Measurements from ENCODE around the gene KMO.

KMO gene

DNA sequence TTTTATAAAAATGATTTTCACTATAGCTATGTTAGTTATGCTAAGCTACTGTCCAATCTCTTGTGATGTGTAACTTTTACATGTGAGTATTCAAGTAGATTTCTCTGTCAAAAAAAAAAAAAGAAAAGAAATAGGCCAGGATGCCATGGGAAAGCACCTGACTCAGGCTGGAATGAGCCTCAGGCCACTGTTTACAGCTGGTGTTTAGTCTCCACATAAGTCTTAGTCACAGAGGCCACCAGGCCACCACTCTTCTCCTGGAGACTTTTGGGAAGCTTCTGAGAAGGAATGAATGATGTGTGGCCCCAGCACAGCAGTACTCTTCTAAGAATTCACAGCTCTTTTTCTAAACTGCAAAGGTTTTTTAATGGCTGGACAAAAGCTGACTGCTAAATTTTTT, 59.1 kb downstream of the KMO start:
- no peak overlapping the region for H3K4me3 ChIP-seq (ENCODE audit: low read length)
- peaks cover 4% of the 10 kb centered on the region for H3K4me1 ChIP-seq (ENCODE audit: insufficient read depth, low read length)
- H3K27me3 ChIP-seq (ENCODE audit: insufficient read depth, low read length) = no peaks in the 10 kb centered on the region
- H2AFZ ChIP-seq (ENCODE audit: low read depth, low read length) = no peak overlapping the region
- peaks cover 3% of the 10 kb centered on the region for H3K36me3 ChIP-seq (ENCODE audit: insufficient read depth, low read length)
- H3K9me3 ChIP-seq (ENCODE audit: low read length) = no peaks in the 10 kb centered on the region

DNA sequence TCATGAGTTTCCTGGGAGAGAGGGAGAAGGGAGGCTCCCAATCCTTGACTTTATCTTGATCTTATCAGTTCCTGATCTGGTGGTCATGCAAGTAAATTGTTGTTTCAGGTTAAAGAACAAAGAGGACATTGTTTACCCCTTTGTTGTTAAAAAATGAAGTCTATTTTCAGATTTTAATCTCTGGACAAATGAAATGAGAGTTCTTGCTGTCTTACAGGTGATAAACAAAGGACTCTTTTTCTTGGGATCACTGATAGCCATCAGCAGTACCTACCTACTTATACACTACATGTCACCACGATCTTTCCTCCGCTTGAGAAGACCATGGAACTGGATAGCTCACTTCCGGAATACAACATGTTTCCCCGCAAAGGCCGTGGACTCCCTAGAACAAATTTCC, 59.6 kb downstream of the KMO start:
- Histone ChIP-seq H3K9me3 (ENCODE audit: low read length) (no peaks in the 10 kb centered on the region), H3K27me3 (ENCODE audit: insufficient read depth, low read length) (no peaks in the 10 kb centered on the region), H3K4me3 (ENCODE audit: low read length) (no peak overlapping the region), H3K36me3 (ENCODE audit: insufficient read depth, low read length) (peaks cover 3% of the 10 kb centered on the region), H2AFZ (ENCODE audit: low read depth, low read length) (no peak overlapping the region), H3K4me1 (ENCODE audit: insufficient read depth, low read length) (peaks cover 4% of the 10 kb centered on the region)

DNA sequence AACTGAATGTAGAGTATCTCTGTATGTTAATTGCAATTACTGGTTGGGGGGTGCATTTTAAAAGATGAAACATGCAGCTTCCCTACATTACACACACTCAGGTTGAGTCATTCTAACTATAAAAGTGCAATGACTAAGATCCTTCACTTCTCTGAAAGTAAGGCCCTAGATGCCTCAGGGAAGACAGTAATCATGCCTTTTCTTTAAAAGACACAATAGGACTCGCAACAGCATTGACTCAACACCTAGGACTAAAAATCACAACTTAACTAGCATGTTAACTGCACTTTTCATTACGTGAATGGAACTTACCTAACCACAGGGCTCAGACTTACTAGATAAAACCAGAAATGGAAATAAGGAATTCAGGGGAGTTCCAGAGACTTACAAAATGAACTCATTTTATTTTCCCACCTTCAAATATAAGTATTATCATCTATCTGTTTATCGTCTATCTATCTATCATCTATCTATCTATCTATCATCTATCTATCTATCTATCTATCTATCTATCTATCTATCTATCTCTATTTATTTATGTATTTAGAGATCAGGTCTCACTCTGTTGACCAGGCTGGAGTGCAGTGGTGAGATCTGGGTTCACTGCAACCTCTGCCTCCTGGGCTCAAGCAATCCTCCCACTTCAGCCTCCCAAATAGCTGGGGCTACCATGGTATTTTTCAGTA, 60.2 kb downstream of the KMO start:
- Histone ChIP-seq H3K4me1 (ENCODE audit: insufficient read depth, low read length) (peaks cover 4% of the 10 kb centered on the region), H3K4me3 (ENCODE audit: low read length) (no peak overlapping the region), H3K36me3 (ENCODE audit: insufficient read depth, low read length) (peaks cover 3% of the 10 kb centered on the region), H3K27me3 (ENCODE audit: insufficient read depth, low read length) (no peaks in the 10 kb centered on the region), H2AFZ (ENCODE audit: low read depth, low read length) (no peak overlapping the region), H3K9me3 (ENCODE audit: low read length) (no peaks in the 10 kb centered on the region)

DNA sequence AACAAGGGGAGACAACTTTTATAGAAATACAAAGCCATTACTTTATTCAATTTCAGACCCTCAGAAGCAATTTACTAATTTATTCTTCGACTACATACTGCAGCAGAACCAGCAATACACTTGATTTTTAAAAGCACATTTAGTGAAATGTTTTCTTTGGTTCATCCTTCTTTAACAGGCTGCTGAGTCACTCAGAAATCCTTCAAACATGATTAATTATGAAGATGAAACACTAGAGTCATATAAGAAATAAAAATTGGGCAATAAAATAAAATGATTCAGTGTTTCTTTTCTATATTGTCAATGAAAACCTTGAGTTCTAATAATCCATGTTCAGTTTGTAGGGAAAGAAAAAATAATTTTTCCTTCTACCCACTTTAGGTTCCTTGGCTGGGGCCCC, 61.0 kb downstream of the KMO start:
- peaks cover 4% of the 10 kb centered on the region for H3K4me1 ChIP-seq (ENCODE audit: insufficient read depth, low read length)
- no peak overlapping the region for H3K4me3 ChIP-seq (ENCODE audit: low read length)
- no peak overlapping the region for H2AFZ ChIP-seq (ENCODE audit: low read depth, low read length)
- H3K36me3 ChIP-seq (ENCODE audit: insufficient read depth, low read length) = peaks cover 3% of the 10 kb centered on the region
- no peaks in the 10 kb centered on the region for H3K9me3 ChIP-seq (ENCODE audit: low read length)
- H3K27me3 ChIP-seq (ENCODE audit: insufficient read depth, low read length) = no peaks in the 10 kb centered on the region

DNA sequence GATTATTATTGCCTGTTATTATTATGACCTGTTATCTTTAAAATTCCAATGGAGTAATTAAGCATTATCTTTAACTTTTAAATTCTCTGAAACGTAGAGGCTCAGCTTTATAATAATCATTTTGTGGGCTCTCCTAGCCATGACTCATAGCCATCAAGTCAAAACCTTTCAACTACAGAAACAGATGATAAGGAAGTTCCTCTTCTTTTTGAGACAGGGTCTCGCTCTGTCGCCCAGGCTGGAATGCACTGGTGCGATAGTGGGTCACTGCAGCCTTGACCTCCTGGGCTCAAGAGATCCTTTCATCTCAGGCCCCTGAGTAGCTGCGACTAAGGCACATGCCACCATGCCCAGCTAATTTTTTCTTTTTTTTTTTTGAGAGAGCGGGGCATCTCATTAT, 64.5 kb downstream of the KMO start:
- Histone ChIP-seq H3K4me3 (ENCODE audit: low read length) (no peak overlapping the region), H3K4me1 (ENCODE audit: insufficient read depth, low read length) (no peaks in the 10 kb centered on the region), H2AFZ (ENCODE audit: low read depth, low read length) (no peak overlapping the region), H3K9me3 (ENCODE audit: low read length) (no peaks in the 10 kb centered on the region), H3K36me3 (ENCODE audit: insufficient read depth, low read length) (peaks cover 3% of the 10 kb centered on the region), H3K27me3 (ENCODE audit: insufficient read depth, low read length) (no peaks in the 10 kb centered on the region)

DNA sequence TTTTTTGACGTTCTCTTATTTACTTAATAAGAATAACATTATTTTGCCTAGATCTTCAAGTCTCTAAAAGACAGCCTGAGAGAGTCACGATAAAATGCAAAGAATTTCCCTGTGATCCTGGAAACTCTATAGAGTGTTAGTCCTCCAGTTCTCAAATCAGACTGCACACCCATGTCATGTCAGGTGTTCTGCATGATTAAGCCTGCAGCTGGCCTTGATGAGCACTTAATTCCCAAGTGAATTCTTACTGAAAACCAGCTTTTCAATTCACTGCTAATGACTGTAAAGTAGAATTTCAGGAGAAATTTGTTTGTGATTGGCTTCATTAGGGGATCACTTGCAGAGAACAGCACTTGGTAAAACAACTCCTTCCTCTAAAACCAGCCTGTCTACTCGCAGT, 66.1 kb downstream of the KMO start:
- H3K4me1 ChIP-seq (ENCODE audit: insufficient read depth, low read length) = no peaks in the 10 kb centered on the region

DNA sequence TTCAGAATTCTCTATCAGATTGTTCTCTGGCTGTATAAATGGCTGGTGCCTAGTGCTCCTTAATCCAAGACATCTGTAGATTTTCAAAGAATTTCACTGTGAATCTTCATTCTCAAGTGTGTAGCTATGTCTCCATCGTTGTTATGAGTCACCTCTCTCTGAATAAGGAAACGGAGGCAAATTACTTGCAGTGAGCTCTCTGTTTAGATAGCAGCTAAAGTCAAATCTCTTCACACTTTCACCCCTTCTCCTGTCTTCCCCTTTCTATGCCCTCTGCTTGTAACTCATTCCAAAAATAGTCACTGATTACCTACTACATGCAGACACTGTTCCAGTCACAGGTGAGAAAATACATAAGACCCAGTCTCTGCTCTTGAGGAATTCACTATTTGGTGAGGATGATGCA, 68.3 kb downstream of the KMO start:
- no peaks in the 10 kb centered on the region for H3K27me3 ChIP-seq (ENCODE audit: insufficient read depth, low read length)
- H3K9me3 ChIP-seq (ENCODE audit: low read length) = no peaks in the 10 kb centered on the region
- H3K4me1 ChIP-seq (ENCODE audit: insufficient read depth, low read length) = no peaks in the 10 kb centered on the region
- no peaks in the 10 kb centered on the region for H3K36me3 ChIP-seq (ENCODE audit: insufficient read depth, low read length)
- H3K4me3 ChIP-seq (ENCODE audit: low read length) = no peak overlapping the region
- no peak overlapping the region for H2AFZ ChIP-seq (ENCODE audit: low read depth, low read length)

More for the DNA sequence above, 66.1 kb downstream of the KMO start:
- Histone ChIP-seq H2AFZ (ENCODE audit: low read depth, low read length) (no peak overlapping the region), H3K4me3 (ENCODE audit: low read length) (no peak overlapping the region), H3K27me3 (ENCODE audit: insufficient read depth, low read length) (no peaks in the 10 kb centered on the region), H3K9me3 (ENCODE audit: low read length) (no peaks in the 10 kb centered on the region), H3K36me3 (ENCODE audit: insufficient read depth, low read length) (peaks cover 3% of the 10 kb centered on the region)

DNA sequence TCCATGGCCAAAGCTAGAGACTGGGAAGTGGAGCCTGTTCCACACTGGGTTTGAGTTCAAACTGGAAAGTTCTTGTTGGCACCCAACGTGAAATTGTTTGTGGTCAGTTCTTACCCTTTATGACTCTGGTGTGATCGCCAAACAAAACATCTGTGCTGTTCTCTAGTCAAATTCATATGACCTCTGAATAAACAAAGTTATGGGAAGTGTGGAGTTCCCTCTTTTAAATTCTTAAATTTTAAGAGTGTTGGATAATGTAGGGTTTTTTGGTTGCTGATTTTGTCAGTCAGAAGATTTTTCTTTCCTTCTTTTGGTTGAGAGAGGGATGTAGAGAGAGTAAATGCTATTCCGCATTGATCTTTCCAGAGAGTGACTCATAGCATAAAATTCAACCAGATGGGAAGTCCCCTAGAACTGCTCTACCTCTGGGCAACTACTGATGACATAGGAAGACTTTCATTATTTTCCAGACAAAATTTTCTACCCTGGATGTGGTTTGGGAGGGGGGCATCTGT, 71.6 kb downstream of the KMO start:
- no peak overlapping the region for H2AFZ ChIP-seq (ENCODE audit: low read depth, low read length)
- no peaks in the 10 kb centered on the region for H3K27me3 ChIP-seq (ENCODE audit: insufficient read depth, low read length)
- no peaks in the 10 kb centered on the region for H3K4me1 ChIP-seq (ENCODE audit: insufficient read depth, low read length)
- H3K9me3 ChIP-seq (ENCODE audit: low read length) = no peaks in the 10 kb centered on the region
- H3K4me3 ChIP-seq (ENCODE audit: low read length) = no peak overlapping the region
- no peaks in the 10 kb centered on the region for H3K36me3 ChIP-seq (ENCODE audit: insufficient read depth, low read length)

DNA sequence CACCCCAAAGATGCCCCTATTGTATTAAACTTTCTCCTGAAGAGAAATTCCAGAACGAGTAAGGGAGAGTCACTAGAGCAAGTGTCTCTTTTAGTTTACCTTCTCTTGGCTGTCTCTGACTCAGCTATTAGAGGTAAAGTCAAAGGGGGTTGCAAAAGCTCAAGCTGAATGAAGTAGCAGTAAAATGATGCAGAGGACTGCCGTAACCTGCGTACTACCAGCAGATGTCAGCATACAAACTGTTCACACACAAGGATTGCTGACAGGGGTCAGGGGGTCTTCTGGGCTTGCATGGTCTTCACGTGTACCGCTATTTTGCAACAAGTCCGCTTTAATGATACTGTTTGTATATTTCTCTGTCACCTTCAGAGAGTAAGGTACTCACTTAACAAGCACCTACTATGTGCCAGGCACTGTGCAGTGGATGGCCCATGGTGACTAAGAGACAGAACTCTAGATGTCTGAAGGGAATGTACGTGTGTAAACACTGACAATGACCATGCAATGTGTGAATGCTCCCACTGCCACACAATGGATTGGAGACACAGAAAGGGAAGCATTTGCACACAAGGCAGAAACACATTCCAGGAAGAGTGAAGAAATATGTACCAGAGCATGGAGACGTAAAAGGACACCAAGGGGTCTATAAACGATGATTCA, 73.1 kb downstream of the KMO start:
- H3K9me3 ChIP-seq (ENCODE audit: low read length) = no peaks in the 10 kb centered on the region
- H3K36me3 ChIP-seq (ENCODE audit: insufficient read depth, low read length) = no peaks in the 10 kb centered on the region
- H3K27me3 ChIP-seq (ENCODE audit: insufficient read depth, low read length) = no peaks in the 10 kb centered on the region
- no peaks in the 10 kb centered on the region for H3K4me1 ChIP-seq (ENCODE audit: insufficient read depth, low read length)
- no peak overlapping the region for H2AFZ ChIP-seq (ENCODE audit: low read depth, low read length)
- no peak overlapping the region for H3K4me3 ChIP-seq (ENCODE audit: low read length)

DNA sequence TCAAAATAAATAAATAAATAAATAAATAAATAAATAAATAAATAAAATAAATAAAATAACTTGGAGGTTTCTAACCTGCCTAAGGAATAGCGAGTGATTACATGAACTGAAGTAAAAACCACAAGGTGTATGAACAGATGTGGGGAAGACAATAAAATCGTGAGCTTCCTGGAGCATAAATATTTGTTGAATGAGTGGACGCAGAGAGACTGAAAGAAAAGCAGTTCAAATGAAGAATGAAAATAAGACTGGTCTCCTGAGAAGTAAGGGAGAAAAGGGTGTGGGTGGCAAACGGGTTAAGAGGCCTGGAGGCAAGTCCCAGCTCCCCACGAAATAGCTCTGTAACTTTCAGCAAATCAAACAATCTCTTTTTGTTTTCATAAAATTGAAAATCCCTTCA, 74.4 kb downstream of the KMO start:
- no peaks in the 10 kb centered on the region for H3K4me1 ChIP-seq (ENCODE audit: insufficient read depth, low read length)
- H3K36me3 ChIP-seq (ENCODE audit: insufficient read depth, low read length) = no peaks in the 10 kb centered on the region
- no peak overlapping the region for H3K4me3 ChIP-seq (ENCODE audit: low read length)
- H3K9me3 ChIP-seq (ENCODE audit: low read length) = no peaks in the 10 kb centered on the region
- no peaks in the 10 kb centered on the region for H3K27me3 ChIP-seq (ENCODE audit: insufficient read depth, low read length)
- H2AFZ ChIP-seq (ENCODE audit: low read depth, low read length) = no peak overlapping the region

DNA sequence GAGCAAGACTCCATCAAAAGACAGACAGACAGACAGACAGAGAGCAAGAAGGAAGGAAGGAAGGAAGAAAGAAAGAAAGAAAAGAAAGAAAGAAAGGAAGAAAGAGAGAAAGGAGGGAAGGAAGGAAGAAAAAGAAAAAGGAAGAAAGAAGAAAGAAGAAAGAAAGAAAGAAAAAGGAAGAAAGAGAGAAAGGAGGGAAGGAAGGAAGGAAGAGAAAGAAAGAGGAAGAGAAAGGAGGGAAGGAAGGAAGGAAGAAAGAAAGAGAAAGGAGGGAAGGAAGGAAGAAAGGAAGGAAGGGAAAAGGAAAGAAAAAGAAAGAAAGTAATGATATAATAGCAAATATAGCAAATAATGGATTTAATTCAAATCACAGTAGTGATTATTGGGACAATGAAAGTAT, 75.3 kb downstream of the KMO start:
- Histone ChIP-seq H3K9me3 (ENCODE audit: low read length) (no peaks in the 10 kb centered on the region), H3K4me1 (ENCODE audit: insufficient read depth, low read length) (no peaks in the 10 kb centered on the region), H3K4me3 (ENCODE audit: low read length) (no peak overlapping the region), H3K27me3 (ENCODE audit: insufficient read depth, low read length) (no peaks in the 10 kb centered on the region), H3K36me3 (ENCODE audit: insufficient read depth, low read length) (no peaks in the 10 kb centered on the region), H2AFZ (ENCODE audit: low read depth, low read length) (no peak overlapping the region)

DNA sequence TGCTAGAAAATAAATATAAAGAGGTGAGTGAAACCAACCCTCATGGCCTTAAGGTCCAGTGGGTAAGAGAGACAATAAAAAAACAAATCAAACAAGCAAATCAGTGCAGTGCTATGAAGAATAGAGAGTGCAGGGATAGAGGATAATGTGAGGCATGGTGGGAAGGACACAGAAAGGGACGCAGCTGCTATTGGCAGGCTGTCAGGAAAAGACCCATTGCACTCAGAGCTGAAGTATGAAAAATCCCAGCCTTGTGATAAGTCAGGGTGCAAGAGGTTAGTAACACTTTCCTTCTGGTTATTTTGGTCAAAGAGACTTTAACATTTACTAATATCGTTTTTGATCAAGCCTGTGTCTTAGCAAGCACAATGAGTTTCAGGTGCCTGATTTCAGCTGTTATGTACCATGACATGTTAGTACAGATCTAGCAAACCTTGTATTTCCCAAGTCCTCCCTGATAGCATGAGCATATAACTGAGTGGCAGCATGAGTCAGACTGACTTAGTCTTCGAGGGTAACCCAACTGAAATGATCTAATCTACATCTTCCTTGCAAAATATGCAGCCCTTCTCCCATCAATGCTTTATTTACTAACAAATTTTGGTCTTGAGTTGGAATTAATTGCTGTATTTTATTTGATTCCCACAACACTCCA, 76.3 kb downstream of the KMO start:
- H3K4me1 ChIP-seq (ENCODE audit: insufficient read depth, low read length) = no peaks in the 10 kb centered on the region
- H3K27me3 ChIP-seq (ENCODE audit: insufficient read depth, low read length) = no peaks in the 10 kb centered on the region
- H2AFZ ChIP-seq (ENCODE audit: low read depth, low read length) = no peak overlapping the region
- H3K4me3 ChIP-seq (ENCODE audit: low read length) = no peak overlapping the region
- no peaks in the 10 kb centered on the region for H3K36me3 ChIP-seq (ENCODE audit: insufficient read depth, low read length)
- H3K9me3 ChIP-seq (ENCODE audit: low read length) = no peaks in the 10 kb centered on the region

DNA sequence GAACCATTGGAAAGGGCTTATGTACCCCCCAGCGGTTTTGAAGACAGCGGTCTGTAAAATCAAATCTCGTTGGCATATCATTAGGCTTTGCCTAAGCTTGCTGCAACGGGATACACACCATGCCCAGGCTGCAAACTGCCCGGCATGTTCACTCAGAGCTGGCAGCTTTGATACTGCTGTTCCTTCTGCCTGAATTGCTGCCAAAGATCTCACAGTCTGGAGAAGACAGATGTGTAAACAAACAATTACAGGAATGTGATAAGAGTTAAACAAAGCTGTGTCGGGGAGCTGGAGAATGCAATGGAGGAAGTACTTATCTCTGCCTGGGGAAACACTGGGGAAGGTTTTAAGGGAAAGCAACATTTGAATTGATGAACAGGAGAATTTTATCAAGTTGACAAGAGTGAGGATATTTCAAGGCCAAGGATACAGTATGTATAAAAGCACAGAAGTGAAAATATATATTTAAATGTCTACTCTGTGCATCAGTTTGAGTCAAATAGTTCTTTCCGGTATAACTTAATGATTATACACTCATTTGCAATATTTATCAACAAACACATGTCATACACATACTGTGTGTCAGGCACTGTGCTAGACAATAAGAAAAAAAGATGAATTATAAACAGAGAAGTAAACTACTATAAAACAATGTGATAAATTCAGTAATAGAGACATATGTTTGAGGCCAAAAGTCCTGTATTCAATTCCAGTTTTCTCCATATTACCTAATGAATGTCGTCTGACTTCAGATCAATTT, 78.1 kb downstream of the KMO start:
- Histone ChIP-seq H3K4me3 (ENCODE audit: low read length) (no peak overlapping the region), H2AFZ (ENCODE audit: low read depth, low read length) (no peak overlapping the region), H3K27me3 (ENCODE audit: insufficient read depth, low read length) (no peaks in the 10 kb centered on the region)

More for the DNA sequence above, 78.1 kb downstream of the KMO start:
- Histone ChIP-seq H3K36me3 (ENCODE audit: insufficient read depth, low read length) (no peaks in the 10 kb centered on the region), H3K4me1 (ENCODE audit: insufficient read depth, low read length) (peaks cover 5% of the 10 kb centered on the region), H3K9me3 (ENCODE audit: low read length) (no peaks in the 10 kb centered on the region)
